OCI-LY3 (cell line): ENCODE measurements around the gene RPL12.
A peak's percentile ranks its signal among the peaks of the same experiment; 100 is the strongest.

Source experiments
- H2AFZ ChIP-seq: fragments of 200-600, 300-600 bp; shearing (Covaris generic); 2 replicates; pipeline ENCODE4 v1.6.0; 2014; ENCODE audit warnings: antibody characterized with exemption, low read depth, low read length
- H3K27ac ChIP-seq: fragments of 200-600, 300-600 bp; sonication (generic); 2 replicates; pipeline ENCODE4 v1.5.1; 2014; ENCODE audit warnings: mild to moderate bottlenecking, low read length, moderate library complexity, mixed read lengths
- H3K27me3 ChIP-seq: fragments of 200-600, 300-600 bp; sonication (generic); 2 replicates; pipeline ENCODE4 v1.6.1; 2014; ENCODE audit warnings: low read depth, low read length, mixed read lengths
- H3K36me3 ChIP-seq: fragments of 200-600, 300-600 bp; sonication (generic); replicated peaks from 2 replicates; pipeline ENCODE3; 2014; ENCODE audit warnings: low read depth, low read length, mixed read lengths
- H3K4me1 ChIP-seq: fragments of 300-600, 200-600 bp; sonication (generic); 2 replicates; pipeline ENCODE4 v1.6.1; 2014; ENCODE audit warnings: low read length, mixed read lengths
- H3K4me2 ChIP-seq: fragments of 200-600, 300-600 bp; sonication (generic); 2 replicates; pipeline ENCODE4 v1.6.1; 2014; ENCODE audit warnings: low read length, mixed read lengths
- H3K4me3 ChIP-seq: fragments of 300-600, 200-600 bp; sonication (generic); 2 replicates; pipeline ENCODE4 v1.5.1; 2014; ENCODE audit warnings: antibody characterized with exemption, mild to moderate bottlenecking, low read length, moderate library complexity
- H3K79me2 ChIP-seq: fragments of 300-600, 200-600 bp; shearing (Covaris generic); 2 replicates; pipeline ENCODE4 v1.6.1; 2014; ENCODE audit warnings: mild to moderate bottlenecking, low read length, mixed read lengths
- H3K9ac ChIP-seq: fragments of 300-600, 200-600 bp; shearing (Covaris generic); 2 replicates; pipeline ENCODE4 v1.6.0; 2014; ENCODE audit warnings: mild to moderate bottlenecking, low read length, moderate library complexity
- H3K9me3 ChIP-seq: fragments of 200-600, 300-600 bp; shearing (Covaris generic); 2 replicates; pipeline ENCODE4 v1.6.1; 2014; ENCODE audit warnings: low read length, mixed read lengths; ENCODE audit not compliant: insufficient read depth
- H4K20me1 ChIP-seq: fragments of 200-600, 300-600 bp; sonication (generic); 2 replicates; pipeline ENCODE4 v1.6.1; 2016; ENCODE audit warnings: low read length, mixed read lengths; ENCODE audit not compliant: insufficient read depth
- EZH2phosphoT487 ChIP-seq: fragments of 200-600 bp; shearing (Covaris generic); IDR thresholded peaks from 2 replicates; pipeline ENCODE4 v1.6.1; 2018; ENCODE audit warnings: antibody characterized with exemption, mixed run types, low read depth
- TF ChIP-seq, protein P1 (sequence below): fragments of 200-600, 300-600 bp; sonication (generic); IDR thresholded peaks from 2 replicates; pipeline ENCODE4 v1.5.1; 2014; ENCODE audit warnings: antibody characterized with exemption, low read length, low read depth

RPL12 gene

DNA sequence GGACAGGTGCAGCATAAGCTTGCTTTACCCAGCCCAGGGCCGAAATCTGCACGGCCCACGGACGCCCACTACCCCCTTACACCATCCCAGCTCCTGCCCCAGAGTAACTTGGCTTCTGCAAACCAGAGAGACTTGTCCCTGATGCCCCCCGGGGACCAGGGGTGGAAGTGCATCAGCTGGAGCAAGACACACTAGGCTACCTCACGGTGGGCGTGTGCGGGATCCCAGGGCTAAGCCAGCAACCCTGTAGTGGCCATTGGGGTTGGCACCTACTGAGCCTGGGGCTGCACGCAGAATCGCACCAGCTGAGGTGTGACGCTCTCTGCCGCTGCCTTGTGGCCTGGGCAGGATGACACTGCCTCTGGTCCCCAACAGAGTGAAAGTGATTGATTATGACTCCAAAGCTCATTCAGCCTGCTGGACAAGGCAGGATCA, 33.2 kb downstream of the RPL12 start:
- Histone ChIP-seq H2AFZ (no peak overlapping the region), H3K9ac (no peak overlapping the region), H3K27me3 (no peaks in the 10 kb centered on the region), H3K4me1 (peaks cover 4% of the 10 kb centered on the region), H4K20me1 (no peaks in the 10 kb centered on the region), H3K36me3 (no peaks in the 10 kb centered on the region), H3K4me2 (no peak overlapping the region), H3K4me3 (no peak overlapping the region), H3K79me2 (peaks cover 8% of the 10 kb centered on the region), H3K27ac (no peak overlapping the region), H3K9me3 (no peaks in the 10 kb centered on the region)
- no peak for TF ChIP-seq EZH2phosphoT487
- TF ChIP-seq, protein P1, sequence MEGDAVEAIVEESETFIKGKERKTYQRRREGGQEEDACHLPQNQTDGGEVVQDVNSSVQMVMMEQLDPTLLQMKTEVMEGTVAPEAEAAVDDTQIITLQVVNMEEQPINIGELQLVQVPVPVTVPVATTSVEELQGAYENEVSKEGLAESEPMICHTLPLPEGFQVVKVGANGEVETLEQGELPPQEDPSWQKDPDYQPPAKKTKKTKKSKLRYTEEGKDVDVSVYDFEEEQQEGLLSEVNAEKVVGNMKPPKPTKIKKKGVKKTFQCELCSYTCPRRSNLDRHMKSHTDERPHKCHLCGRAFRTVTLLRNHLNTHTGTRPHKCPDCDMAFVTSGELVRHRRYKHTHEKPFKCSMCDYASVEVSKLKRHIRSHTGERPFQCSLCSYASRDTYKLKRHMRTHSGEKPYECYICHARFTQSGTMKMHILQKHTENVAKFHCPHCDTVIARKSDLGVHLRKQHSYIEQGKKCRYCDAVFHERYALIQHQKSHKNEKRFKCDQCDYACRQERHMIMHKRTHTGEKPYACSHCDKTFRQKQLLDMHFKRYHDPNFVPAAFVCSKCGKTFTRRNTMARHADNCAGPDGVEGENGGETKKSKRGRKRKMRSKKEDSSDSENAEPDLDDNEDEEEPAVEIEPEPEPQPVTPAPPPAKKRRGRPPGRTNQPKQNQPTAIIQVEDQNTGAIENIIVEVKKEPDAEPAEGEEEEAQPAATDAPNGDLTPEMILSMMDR: peak; percentile 38

GRCh38 chr9:127417131-127418036, 33.8 kb downstream of the RPL12 start:
- Histone ChIP-seq H3K4me1 (no peaks in the 10 kb centered on the region), H3K27me3 (no peaks in the 10 kb centered on the region), H2AFZ (no peak overlapping the region), H3K36me3 (no peaks in the 10 kb centered on the region), H3K79me2 (0 out of 2 replicates have a peak, but pooled peaks cover 2% of the 10 kb centered on the region), H4K20me1 (no peaks in the 10 kb centered on the region), H3K27ac (no peak overlapping the region), H3K4me3 (no peak overlapping the region), H3K9me3 (no peaks in the 10 kb centered on the region), H3K4me2 (no peak overlapping the region), H3K9ac (no peak overlapping the region)
- no peak for TF ChIP-seq EZH2phosphoT487
- TF ChIP-seq, protein P1: no peak

DNA sequence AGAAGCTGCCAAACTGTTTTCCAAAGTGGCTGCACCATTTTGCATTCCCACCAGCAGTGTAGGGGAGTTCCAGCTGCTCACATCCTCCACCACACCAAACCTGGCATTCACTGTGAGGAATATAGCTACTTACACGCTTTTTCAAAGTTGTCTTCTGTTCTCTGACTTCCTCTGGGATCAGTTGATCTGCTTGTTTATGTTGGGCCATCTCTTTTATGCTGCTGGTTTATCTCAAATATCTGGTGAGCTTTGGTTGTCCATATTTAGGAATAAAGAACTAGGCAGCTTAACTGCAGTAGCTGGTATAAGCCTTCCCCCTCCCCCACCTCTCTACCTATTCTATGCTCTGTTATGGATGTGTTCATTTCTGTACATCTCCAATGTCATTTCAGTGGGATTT, 35.5 kb downstream of the RPL12 start:
- Histone ChIP-seq H2AFZ (no peak overlapping the region), H3K9ac (no peak overlapping the region), H3K27ac (no peak overlapping the region), H3K4me1 (peaks cover 9% of the 10 kb centered on the region), H3K79me2 (no peaks in the 10 kb centered on the region), H3K4me3 (no peak overlapping the region), H3K9me3 (no peaks in the 10 kb centered on the region), H3K4me2 (no peak overlapping the region), H3K27me3 (no peaks in the 10 kb centered on the region), H3K36me3 (no peaks in the 10 kb centered on the region), H4K20me1 (no peaks in the 10 kb centered on the region)
- no peak for TF ChIP-seq EZH2phosphoT487
- TF ChIP-seq, protein P1: no peak

DNA sequence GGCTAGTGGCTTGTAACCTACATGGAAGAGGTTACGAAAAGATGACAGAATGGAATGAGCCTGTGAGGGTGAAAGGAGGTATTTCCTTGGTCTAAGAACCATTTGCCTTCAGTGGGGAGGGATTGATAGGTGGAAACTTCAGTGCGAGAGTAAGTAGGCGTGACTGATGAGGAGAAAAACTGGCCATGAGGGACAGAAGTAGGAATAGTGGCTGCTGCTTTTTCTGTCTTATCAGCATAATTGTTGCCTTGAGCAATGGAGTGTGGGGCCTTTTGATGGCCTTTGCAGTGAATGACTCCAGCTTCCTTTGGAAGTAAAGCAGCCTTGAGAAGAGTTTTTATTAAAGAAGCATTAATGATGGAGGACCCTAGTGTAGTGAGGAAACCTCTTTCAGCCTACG, 36.1 kb downstream of the RPL12 start:
- H3K27ac ChIP-seq: no peak overlapping the region
- no peak for TF ChIP-seq EZH2phosphoT487
- TF ChIP-seq, protein P1: no peak

More for the DNA sequence above, 36.1 kb downstream of the RPL12 start:
- Histone ChIP-seq H3K9ac (no peak overlapping the region), H3K4me1 (peaks cover 10% of the 10 kb centered on the region), H3K36me3 (no peaks in the 10 kb centered on the region), H2AFZ (no peak overlapping the region), H3K79me2 (no peaks in the 10 kb centered on the region), H3K4me2 (no peak overlapping the region), H4K20me1 (no peaks in the 10 kb centered on the region), H3K9me3 (no peaks in the 10 kb centered on the region), H3K27me3 (no peaks in the 10 kb centered on the region), H3K4me3 (no peak overlapping the region)
